HepG2 (cell line): ENCODE measurements around the gene GABRR3. TPM values are rescaled to one million over a fixed set of nuclear protein-coding genes. Genes with fewer than 3 reads are reported as not detected.
A peak's percentile ranks its signal among the peaks of the same experiment; 100 is the strongest.

Source experiments
- DPF2 ChIP-seq: sonication (generic); formaldehyde crosslinking; IDR thresholded peaks from 2 replicates; pipeline ENCODE4 v1.4.0; 2020; ENCODE audit warnings: mild to moderate bottlenecking, low read depth, missing genetic modification reagents, borderline replicate concordance
- DZIP1 ChIP-seq: sonication (generic); formaldehyde crosslinking; IDR thresholded peaks from 2 replicates; pipeline ENCODE4 v1.5.0; 2020; ENCODE audit warnings: mild to moderate bottlenecking, missing genetic modification reagents
- FLYWCH1 ChIP-seq: sonication (generic); formaldehyde crosslinking; IDR thresholded peaks from 2 replicates; pipeline ENCODE4 v1.8.1; 2023; ENCODE audit warnings: mild to moderate bottlenecking, missing genetic modification reagents
- FOXP4 ChIP-seq: sonication (generic); formaldehyde crosslinking; IDR thresholded peaks from 2 replicates; pipeline ENCODE4 v1.4.0; 2020; ENCODE audit warnings: missing genetic modification reagents
- HNF4G ChIP-seq, 2 experiments: sonication (generic) in 1 of 2; formaldehyde crosslinking in 1 of 2; IDR thresholded peaks; 2 replicates each; pipeline versions ENCODE4 v1.4.0 to v1.6.1; 2011 to 2020; ENCODE audit warnings: borderline replicate concordance in 2 of 2, low read depth in 2 of 2, mild to moderate bottlenecking in 2 of 2, low read length in 1 of 2, missing genetic modification reagents in 1 of 2, moderate library complexity in 1 of 2
- KDM3A ChIP-seq: IDR thresholded peaks from 2 replicates; pipeline ENCODE4 v1.6.1; 2018; ENCODE audit warnings: low read depth, missing compliant biosample characterization
- KDM6A ChIP-seq: IDR thresholded peaks from 2 replicates; pipeline ENCODE4 v1.6.1; 2016; ENCODE audit warnings: low read depth
- KLF11 ChIP-seq: IDR thresholded peaks from 2 replicates; pipeline ENCODE4 v1.6.1; 2016; ENCODE audit warnings: missing compliant biosample characterization
- MIXL1 ChIP-seq: IDR thresholded peaks from 2 replicates; pipeline ENCODE4 v1.6.1; 2016
- NFIC ChIP-seq: IDR thresholded peaks from 2 replicates; pipeline ENCODE4 v1.6.1; 2012; ENCODE audit warnings: mild to moderate bottlenecking, low read length, inconsistent platforms
- NFRKB ChIP-seq: fragments of 450-650 bp; IDR thresholded peaks from 2 replicates; pipeline ENCODE4 v1.6.1; 2017
- NPAS2 ChIP-seq: sonication (generic); formaldehyde crosslinking; IDR thresholded peaks from 2 replicates; pipeline ENCODE4 v1.8.0; 2022; ENCODE audit warnings: mild to moderate bottlenecking, missing genetic modification reagents, borderline replicate concordance
- SMC3 ChIP-seq: IDR thresholded peaks from 2 replicates; pipeline ENCODE4 v1.6.1; 2011; ENCODE audit warnings: low read length, improper control_type of control experiment
- SUZ12 ChIP-seq: fragments of 150-350 bp; IDR thresholded peaks from 2 replicates; pipeline ENCODE4 v1.6.1; 2014; ENCODE audit warnings: low read depth, low read length
- ZBTB49 ChIP-seq: sonication (generic); formaldehyde crosslinking; IDR thresholded peaks from 2 replicates; pipeline ENCODE4 v1.4.0; 2020; ENCODE audit warnings: missing genetic modification reagents, borderline replicate concordance
- ZFP36 ChIP-seq: fragments of 150-350 bp; IDR thresholded peaks from 2 replicates; pipeline ENCODE4 v1.6.1; 2018; ENCODE audit warnings: borderline replicate concordance, low read length, low read depth; ENCODE audit not compliant: partially characterized antibody
- ZMYM2 ChIP-seq: sonication (generic); formaldehyde crosslinking; IDR thresholded peaks from 2 replicates; pipeline ENCODE4 v1.8.0; 2022; ENCODE audit warnings: mild to moderate bottlenecking, missing genetic modification reagents
- ZNF704 ChIP-seq: sonication (generic); formaldehyde crosslinking; IDR thresholded peaks from 2 replicates; pipeline ENCODE4 v1.8.1; 2023; ENCODE audit warnings: mild to moderate bottlenecking, inconsistent platforms, moderate library complexity, missing genetic modification reagents, borderline replicate concordance
- ZNF709 ChIP-seq: sonication (generic); formaldehyde crosslinking; IDR thresholded peaks from 2 replicates; pipeline ENCODE4 v1.5.0; 2020; ENCODE audit warnings: mild to moderate bottlenecking, missing genetic modification reagents
- ZNF83 ChIP-seq: sonication (generic); formaldehyde crosslinking; IDR thresholded peaks from 2 replicates; pipeline ENCODE4 v1.4.0; 2020; ENCODE audit warnings: missing genetic modification reagents, mild to moderate bottlenecking, borderline replicate concordance
- polyA plus RNA-seq, 8 experiments: library from polyadenylated mRNA; depleted of rRNA in 3 of 8; stranded (reverse) in 7 of 8; unstranded in 1 of 8; fragments of >200 nt; fragmentation: Illumina TruSeq in 4 of 8; extraction: Trizol in 4 of 8; gene quantifications; 2 replicates each; pipeline versions ENCODE4 v1.2.1 to v1.2.3, GENCODE V29; 2011 to 2016; ENCODE audit warnings: low read depth in 4 of 8, missing spikeins in 1 of 8, mixed read lengths in 1 of 8; ENCODE audit not compliant: insufficient read depth in 1 of 8
- total RNA-seq, 5 experiments: library from RNA; depleted of rRNA; stranded (reverse); fragments of >200 nt; fragmentation: Illumina TruSeq; extraction: Trizol; gene quantifications; 2 replicates each; pipeline ENCODE4 v1.2.3, GENCODE V29; 2016; ENCODE audit warnings: low read depth in 1 of 5

GABRR3 gene
- total and polyA plus RNA-seq, 2 of the 13 experiments (the other 11 are each of a cell fraction or from before 2014, with no cell fraction given) = 0.42 to 0.83 TPM

- peak; percentile 51; the same call in 1 of the 2 replicates for TF ChIP-seq ZNF83 (CRISPR knock-in tag)
- TF ChIP-seq KDM6A (CRISPR knock-in tag) = no peak
- TF ChIP-seq SMC3 = no peak
- TF ChIP-seq NFIC = no peak
- no peak for TF ChIP-seq ZMYM2
- TF ChIP-seq ZNF704 (CRISPR knock-in tag) = no peak
- TF ChIP-seq KDM3A (CRISPR knock-in tag) = no peak
- no peak for TF ChIP-seq ZNF709 (CRISPR knock-in tag)
- no peak for TF ChIP-seq SUZ12
- TF ChIP-seq ZFP36 = no peak
- TF ChIP-seq NFRKB = no peak
- 0 out of 2 replicates have a peak, but pooled peaks have one; percentile 42 for TF ChIP-seq MIXL1 (CRISPR knock-in tag)
- TF ChIP-seq KLF11 = no peak
- TF ChIP-seq NPAS2 (CRISPR knock-in tag) = no peak
- TF ChIP-seq FOXP4 (CRISPR knock-in tag) = peak; percentile 61; the same call in 1 of the 2 replicates
- no peak for TF ChIP-seq FLYWCH1
- peak; percentile 49; the same call in 1 of the 2 replicates for TF ChIP-seq DPF2 (CRISPR knock-in tag)
- TF ChIP-seq ZBTB49 (CRISPR knock-in tag) = no peak
- TF ChIP-seq HNF4G (IDR thresholded peaks at IDR 0.05; ENCODE audit: borderline replicate concordance, low read depth, low read length) = peak; percentile 61; the same call in 1 of the 2 replicates
- TF ChIP-seq HNF4G (CRISPR knock-in tag; IDR thresholded peaks at IDR 0.05; ENCODE audit: borderline replicate concordance, low read depth) = 0 out of 2 replicates have a peak, but pooled peaks have one; percentile 49
- no peak for TF ChIP-seq DZIP1 (CRISPR knock-in tag)
Observed at GRCh38 chr3:97992547-97993173, 42.5 kb downstream of the GABRR3 start (continued).
